ENCODE results near the gene DNTT.
"Not testable (repeated sequence)": the region's sequence is repeated elsewhere in the genome, so short reads cannot be mapped to it uniquely, and the experiment has no call there.

GRCh38 chr10:96308854-96309253, 4.6 kb downstream of the DNTT start:
- not testable (repeated sequence) for TF ChIP-seq TAF1 (IDR thresholded peaks at IDR 0.05; ENCODE audit: control insufficient read depth, extremely low read depth, insufficient read depth, low read length, severe bottlenecking); CTCF (IDR thresholded peaks at IDR 0.05 in 2 of 3, conservative IDR thresholded peaks at IDR 0.05 in 1 of 3; ENCODE audit: insufficient read depth in 2 of 3, low read depth in 1 of 3, low read length in 3 of 3); TARDBP (IDR thresholded peaks at IDR 0.05); KAT8 (IDR thresholded peaks at IDR 0.05; ENCODE audit: low read depth); SREBF2 (CRISPR knock-in tag; IDR thresholded peaks at IDR 0.05)

Measured in K562 (cell line).